ENCODE data around the gene VPS26C.

VPS26C gene

DNA sequence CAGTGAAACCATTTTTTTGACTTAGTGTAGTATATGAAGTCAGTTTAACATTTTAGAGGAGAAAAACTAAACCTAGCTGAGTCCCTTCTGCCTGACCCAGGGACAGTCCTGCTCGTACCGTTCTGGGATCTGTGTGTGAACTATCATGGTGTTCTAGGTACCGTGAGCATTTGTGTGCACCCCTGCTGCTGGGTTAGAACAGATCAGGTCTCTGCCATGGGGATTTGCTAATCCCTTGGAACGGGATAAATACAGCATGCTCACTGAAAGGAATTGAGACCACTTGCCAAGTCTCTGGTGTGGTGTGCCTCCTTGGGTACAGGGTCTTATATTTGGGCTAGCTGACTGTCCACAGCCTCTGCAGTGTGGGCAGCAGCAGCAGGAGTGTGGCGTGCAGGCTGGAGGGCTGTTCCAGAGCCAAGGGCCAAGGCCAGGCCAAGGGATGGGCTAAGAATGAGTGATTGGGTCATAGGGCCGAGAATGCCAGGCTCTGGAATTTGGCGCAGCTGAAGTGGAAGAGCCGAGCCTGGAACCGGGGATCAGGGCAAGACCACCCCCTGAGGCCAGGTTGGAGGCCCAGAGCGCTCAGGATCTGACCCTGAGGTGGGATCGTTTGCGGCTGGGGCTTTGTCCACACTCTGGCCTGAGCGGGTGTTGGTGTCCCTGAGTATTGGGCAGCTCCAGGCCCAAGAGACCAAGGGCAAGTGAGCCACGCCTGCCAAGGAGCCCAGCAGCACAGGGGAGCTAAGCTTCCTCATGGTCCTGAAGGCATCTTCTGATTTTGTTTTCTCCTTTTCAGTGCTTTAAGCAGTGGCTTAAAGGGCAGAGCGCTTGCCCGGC lies 66.3 kb downstream of the VPS26C start:
- no peak for DNase-seq

DNA sequence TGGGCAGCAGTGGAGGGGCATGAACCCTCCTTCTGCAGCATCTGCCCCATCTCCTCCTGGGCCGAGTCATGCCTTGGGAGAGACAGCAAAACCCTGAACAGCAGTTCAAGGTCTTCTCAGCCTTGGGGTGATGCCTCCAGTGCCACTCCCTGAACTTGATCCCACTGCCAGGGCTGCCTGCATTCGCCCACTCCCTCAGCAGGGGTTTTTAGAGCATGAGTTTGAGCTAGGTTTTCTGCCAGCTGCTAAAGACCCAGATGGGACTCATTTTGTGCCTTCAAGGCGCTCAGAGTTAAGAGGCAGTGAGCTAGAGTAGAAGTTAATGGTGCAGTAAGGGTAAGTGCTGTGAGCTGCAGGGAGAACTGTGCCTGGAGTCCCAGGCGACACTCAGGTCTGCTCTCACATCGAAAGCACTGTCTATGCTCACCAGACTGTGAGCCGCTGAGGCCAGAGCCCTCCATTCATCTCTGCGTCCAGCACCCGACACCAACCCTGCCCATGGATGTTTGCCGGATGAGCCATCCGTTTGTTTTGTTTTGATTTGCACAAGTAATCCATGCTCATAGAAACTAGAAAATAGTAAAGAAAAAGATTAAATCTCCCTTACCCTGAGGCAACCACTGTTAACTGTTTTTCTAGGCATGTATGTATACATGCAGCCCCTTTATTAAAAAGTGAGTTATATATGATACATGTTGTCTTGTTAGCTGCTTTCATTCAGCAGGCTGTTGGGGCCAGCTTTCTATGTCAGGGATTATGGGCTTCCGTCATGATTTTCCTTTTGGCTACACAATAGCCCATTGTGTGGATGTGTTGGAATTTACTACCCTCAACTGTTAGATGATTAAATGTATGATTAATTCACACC lies 67.8 kb downstream of the VPS26C start:
- DNase-seq = no peak

DNA sequence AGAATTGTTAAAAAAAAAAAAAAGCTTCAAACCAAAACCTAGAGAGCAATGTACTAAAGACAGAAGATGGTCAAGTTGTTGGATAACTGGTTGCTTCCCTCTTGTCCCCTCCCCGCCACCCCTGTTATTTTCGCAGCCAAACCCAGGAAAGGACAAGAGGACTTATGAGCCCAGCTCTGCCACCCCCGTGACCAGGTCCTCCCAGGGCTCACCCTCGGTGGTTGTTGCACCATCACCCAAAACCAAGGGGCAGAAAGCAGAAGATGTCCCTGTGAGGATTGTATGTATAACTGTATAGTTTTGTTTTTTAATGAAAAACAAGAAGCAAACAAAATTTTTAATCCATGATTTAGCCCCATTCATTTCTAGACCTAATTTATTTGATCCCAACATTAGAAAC lies 69.4 kb downstream of the VPS26C start:
- DNase-seq = no peak

GRCh38 chr21:37196847-37197246 lies 70.3 kb downstream of the VPS26C start:
- DNase-seq = no peak

DNA sequence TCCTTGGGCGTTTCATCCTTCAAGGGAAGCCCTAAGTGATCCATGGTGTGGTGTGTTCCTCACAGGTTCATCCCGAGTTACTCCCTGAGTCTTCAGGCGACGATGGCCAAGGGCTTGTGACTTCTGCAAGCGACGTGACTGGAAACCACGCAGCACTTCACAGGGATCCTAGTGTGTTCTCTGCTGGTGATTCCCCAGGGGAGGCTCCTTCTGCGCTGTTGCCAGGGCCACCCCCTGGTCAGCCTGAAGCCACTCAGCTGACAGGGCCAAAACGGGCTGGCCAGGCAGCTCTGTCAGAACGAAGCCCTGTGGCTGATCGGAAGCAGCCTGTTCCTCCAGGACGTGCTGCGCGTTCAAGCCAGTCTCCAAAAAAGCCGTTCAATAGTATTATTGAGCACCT lies 71.5 kb downstream of the VPS26C start:
- no peak for DNase-seq

DNA sequence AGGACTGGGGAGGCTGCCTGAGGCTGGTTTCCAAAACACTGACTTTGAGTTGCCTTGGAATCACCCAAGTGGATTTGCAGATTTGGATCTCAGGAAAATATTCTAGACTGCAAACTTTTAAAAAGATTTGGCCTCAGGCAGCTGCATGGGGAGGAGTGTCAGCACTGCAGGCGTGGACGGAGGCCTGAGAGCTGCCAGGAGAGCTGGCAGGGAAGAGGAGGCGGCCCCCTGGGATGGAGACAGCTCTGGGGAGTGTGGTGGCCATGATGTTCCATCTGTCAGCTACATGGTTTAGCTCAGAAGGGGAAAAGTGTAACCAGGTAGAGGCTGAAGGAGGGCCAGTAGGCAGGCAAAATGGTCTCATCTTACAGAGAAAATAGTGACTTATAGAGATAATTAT lies 72.1 kb downstream of the VPS26C start:
- no peak for DNase-seq

DNA sequence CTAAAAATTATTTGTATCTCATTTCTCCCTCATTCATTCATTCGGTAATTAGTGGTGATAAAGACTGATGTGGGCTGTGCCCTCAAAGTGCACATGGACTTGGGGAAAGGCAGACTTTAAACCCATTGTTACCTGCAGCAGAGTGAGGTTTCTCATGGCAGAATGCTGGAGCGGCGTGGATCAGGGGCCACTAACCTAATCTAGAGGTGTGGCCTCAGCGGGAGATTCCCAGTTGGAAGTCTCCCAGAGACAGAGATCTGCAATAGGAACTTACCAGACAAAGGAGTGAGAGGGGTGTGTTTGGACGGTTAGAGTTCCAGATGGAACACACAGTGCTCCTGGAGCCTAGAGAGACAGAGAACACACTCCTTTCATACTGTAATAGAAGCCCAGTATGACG lies 73.5 kb downstream of the VPS26C start:
- DNase-seq = no peak

DNA sequence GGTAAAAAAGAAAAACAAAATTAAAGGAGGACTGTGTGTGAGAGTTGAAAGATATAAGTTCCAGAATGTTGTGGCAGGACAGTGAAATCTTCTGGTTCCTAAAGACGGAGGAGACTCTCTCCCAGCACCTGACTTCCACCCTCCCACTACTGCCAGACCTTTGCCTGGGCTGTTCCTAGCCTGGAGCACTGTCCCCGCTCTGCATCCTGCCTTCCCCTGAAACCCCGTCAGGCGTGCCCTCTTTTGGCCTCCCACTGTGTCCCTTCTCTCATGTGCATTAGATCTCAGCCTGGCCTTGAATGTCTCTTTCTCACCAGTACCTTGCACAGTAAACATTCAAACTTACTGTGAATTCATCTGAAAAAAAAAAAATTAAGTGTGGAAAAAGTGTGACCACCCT lies 74.1 kb downstream of the VPS26C start:
- no peak for DNase-seq

DNA sequence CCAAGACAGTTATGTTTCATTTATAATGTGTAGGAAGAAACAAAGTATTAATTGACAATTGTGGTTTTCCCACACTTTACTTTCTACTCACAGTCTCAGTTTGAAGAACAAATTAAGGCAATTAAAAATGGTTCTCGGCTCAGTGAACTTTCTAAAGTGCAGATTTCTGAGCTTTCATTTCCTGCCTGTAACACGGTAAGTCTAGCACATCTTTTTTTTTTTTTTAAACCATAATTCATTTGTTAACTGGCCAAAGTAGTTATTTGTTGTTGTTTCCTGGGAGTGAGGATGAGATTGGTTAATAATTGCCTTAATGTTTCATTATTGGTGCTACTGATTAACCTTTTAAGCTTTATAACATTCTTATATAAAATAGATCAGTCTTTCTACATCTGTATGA lies 75.1 kb downstream of the VPS26C start:
- no peak for DNase-seq

DNA sequence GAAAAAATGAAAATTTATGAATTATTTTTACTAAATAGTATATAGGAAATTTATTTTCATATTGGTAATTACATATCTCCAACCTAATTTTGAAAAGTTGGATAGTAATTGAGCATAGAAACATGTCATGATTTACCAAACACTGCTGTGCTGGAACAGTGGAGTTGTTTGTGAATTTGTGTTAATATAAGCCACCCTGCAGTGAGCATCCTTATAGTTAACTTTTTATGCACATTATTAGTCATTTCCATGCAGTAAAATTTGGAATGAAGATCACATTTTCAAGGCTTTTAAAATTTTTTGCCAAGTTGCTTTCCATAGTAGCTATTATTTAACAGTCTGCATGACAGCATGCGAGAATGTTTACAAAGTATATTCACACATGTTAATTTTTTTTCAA lies 78.3 kb downstream of the VPS26C start:
- no peak for DNase-seq

GRCh38 chr21:37186983-37187382 lies 80.2 kb downstream of the VPS26C start:
- no peak for DNase-seq

GRCh38 chr21:37184784-37185593 lies 82.1 kb downstream of the VPS26C start:
- no peak for DNase-seq

DNA sequence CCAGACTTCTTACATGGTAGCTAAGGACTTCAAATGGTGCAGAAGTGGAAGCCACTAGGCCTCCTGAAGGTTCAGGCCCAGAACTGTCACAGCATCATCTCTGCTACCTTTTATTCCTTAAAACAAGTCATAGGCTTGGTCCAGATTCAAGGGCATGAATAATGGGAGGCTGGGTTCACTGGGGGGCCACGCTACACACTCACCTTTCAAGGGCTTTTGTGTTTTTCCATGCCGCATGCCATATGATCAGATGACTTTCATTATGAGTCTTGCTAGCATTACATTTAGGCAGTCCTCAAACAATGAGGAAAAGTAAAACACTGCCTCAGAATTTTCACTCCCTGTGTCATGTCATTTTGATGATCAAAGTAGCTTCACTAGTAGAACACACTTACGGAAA lies 83.4 kb downstream of the VPS26C start:
- DNase-seq = no peak

DNA sequence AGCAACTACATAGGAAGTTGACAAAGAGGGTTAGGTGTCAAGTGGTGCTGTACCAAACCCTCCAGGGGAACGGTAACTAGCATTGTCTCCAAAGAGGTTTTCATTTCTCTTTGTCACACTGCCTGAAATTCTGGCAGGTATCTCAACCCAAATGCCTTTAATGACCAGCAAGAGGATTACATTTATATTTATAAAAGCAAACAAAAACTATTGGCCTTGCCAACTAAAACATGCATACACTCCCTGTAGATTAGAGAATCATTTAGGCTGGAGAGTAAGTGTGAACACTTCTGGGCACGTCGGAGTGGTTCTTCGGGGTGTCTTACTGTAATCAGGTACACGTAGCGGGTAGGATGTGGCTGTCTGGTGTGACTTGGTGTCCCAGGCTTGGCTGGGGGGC lies 84.9 kb downstream of the VPS26C start:
- no peak for DNase-seq

- DNase-seq = no peak
Observed at GRCh38 chr21:37181059-37181458, 86.1 kb downstream of the VPS26C start.

GRCh38 chr21:37176716-37177115 lies 90.4 kb downstream of the VPS26C start:
- DNase-seq = no peak

Data from NCI-H2227 treated with DMSO at 0.1 percent for 48 hours (cell line).